Effector CD4-positive, alpha-beta T cell (primary cell): ENCODE data around the gene KIAA1614.

Experiments used
- DNase-seq: peaks from one replicate; pipeline ENCODE4 v3.0.0-alpha.2; 2020

Gene KIAA1614

DNA sequence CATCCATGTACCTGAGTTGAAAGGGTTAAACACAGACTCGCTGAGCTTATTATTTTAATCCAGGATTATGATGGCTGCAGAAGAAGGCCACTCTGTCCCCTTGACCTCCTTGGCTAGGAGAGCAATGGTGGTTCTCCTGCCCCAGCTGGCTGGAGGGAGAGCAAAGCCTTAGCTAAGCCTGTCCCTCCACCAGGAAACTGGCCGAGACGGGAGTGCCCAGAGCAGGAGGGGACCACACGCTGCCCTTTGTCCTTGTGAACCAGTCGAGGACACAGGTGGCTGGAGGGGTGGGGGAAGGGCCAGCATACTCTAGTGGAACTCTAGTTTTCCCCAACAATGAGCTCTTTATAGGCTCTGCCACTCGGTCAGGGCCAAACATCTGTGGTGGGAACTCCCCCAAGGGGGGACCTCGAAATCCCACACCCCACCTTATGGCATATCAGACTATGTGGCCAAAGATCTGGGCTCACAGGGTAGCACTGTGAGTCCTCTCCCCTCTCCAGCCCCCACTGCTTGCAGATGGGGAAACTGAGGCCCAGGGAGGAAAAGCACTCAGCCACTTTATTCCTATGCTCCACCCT, 12.9 kb downstream of the KIAA1614 start:
- no peak for DNase-seq

DNA sequence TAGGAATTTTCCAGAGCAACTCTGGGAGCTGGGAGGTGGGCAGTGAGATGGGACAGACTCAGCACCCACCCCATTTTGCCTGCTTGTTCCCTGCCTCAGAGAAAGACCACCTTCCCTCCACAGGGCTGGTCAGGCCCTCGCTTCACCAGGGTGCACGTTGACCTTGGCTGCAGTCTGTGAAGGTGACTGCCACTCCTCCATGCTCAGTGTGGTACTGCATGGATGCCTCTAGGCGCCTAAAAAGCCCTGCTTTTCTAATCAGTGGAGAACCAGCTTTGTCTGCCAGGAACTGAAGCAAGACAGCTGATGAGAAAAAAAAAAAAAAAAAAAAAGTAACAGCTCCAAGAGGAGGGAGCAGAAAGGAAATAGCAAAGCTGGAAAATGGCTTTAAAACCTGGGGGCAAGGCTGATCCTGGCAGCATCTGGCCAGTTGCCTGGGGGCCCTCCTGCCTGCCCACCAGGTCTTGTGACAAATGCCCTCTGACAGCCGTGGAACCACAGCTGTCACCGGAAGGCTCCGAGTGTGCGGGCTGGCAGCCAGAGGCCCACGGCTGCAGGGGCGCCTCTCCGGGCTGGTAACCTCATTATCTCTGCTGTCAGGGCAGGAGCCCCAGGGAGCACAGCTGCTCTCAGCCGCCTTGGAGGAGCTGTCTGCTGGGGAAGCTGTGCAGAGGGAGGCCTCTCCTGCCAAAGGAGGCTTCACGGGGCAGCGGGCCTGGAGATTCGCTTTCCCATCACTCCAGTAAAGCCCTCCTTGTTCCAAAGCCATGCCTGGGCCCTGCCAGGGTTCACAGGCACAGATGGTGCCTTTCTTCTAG, 13.7 kb downstream of the KIAA1614 start:
- DNase-seq, result no peak

DNA sequence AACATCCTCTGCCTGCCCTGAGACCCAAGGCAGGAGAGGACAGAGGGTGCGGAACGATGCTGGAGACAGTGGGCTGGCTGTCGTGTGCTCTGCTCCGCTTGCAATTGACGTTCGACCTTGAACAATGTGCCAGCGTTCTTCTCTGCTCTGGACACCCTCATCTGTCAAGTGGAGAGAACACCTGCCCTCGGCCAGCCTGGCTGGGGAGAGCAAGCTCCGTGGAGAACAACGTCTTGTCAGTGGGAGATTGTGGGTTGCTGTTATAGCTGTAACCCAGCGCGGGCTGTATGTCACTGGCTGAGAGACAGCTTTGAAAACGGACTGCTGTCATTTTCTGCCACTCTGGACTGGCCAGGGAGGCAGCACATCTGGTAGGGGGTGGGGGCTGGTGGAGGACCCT, 14.7 kb downstream of the KIAA1614 start:
- DNase-seq, result no peak

DNA sequence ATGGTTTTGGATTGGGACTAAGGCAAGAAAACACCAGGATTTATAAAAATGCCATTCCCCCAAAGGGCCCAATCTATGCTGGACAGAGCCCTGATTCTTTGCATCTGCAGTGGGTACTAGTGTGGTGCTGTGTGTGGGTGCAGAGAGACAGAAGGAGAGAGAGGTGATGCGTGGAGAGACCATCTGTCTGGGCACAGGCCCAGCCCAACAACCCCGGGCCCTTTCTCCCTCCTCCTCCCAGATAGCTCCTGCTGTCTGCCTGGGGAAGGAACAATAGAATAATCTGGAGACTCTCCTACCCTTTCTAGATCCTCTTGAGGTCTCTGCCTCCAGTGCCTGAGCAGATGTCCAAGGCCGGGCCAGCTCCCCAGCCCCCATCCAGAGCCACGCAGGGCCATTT, 15.1 kb downstream of the KIAA1614 start:
- no peak for DNase-seq

DNA sequence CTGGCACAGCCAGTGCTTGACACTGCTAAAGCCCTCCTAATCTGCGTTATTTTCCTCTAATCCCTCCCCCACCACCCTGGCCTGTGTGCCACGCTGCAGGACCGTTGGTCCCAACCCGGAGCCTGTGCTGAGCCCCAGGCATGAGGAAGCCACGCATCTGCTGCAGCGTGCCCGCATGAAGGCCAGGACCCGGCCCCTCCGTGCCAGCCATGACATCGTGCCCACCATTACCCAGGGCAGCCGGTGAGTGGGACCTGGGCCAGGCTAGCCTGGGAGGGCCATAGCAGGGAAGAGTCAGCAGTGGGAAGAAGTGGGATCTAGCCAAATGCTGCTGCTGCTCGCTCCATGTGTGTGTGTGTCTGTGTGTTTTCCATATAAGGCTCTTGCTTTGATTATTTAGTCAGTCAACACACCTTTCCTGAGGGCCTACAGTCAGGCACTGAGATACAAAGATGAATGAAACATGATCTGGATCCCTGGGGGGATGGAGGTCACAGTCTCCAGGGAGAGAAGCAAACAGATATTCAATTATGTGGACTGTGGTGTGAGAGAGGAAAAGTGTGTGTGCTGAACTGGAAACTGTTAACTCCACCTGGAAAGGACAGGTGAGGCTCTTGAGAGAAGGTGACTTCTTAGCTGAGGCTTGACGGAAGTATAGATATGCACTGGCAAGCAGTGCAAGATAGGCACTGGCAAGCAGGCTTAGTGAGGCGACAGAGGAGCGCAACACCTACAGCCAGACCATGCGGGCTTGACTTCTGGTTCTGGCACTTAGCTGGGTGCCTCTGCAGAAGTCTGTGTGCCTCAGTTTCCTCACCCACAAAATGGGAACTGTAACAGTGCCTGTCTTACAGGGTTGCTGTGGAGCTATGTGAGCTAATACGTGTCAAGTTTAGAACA, 15.9 kb downstream of the KIAA1614 start:
- DNase-seq, result no peak

DNA sequence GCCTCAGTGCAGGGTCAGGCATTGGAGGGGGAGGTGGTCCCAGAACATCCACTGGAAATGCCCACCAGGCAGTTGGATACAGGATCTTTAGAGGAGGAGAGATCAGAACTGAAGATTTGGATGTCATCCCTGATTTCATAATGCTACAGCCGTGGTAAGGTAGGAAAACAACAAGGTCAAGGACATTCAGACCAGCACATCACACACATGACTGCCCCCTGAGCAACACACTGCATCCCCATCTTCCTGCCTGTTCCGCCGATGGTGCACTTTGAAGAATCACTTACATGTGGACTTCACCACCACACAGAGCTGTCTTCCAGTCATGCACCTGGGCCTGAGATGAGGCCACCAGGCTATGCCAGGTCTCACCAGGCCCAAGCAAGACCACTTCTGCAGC, 16.7 kb downstream of the KIAA1614 start:
- no peak for DNase-seq

DNA sequence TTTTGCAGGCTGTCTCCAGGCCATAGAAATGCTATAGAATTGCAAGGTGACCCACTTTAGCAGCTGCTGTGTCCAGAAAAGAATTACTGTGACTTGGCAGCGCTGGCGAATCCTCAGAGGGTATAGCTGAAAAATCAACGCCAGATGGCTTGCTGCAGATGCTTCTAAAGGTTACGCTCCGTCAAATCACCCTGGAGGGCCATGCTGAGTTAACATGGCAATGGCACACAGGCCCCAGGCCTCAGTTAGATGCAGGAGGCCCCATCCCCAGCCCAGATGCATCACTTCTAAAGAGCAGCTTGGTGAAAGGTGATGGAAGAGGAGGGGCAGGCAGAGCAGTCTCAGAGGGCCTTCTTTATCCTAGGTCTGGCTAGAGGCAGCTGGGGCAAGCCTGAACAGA, 18.0 kb downstream of the KIAA1614 start:
- no peak for DNase-seq

DNA sequence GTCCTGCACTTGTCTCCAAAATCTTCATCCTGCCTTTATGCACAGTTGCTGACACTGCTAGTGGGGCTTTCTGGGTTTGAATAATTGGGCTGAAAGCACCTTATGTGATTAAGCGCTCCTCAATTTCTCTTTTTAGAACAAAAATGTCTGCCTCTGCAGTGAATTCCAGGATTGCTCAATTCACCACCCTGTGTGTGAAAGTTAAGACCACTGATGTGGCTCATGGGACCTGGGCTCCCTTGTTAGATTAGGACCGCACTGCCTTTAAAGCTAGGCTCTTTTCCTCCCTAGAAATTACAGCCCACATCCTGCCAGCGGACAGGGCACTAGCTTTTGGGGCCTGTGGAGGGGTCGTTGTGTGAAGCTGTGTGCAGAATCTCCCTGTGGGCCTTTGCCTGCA, 18.8 kb downstream of the KIAA1614 start:
- DNase-seq, result no peak

DNA sequence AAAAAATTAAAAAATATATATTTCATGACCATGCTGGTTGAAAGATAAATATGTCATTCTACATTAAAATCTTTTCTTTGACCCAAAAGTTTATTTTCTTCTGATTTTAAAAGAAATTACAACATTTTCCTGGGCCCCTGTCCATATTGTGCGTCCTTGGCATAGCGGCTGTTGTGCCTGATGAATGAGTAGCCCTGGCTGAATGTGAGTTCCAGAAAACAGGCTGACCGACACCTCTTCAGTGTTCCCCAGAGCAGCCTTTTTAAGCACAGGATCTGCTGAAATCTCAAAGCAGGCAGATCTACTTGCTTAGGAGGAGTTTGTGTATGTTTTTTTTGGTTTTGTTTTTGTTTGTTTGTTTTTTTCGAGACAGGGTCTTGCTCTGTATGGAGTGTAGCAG, 19.7 kb downstream of the KIAA1614 start:
- DNase-seq, result no peak

DNA sequence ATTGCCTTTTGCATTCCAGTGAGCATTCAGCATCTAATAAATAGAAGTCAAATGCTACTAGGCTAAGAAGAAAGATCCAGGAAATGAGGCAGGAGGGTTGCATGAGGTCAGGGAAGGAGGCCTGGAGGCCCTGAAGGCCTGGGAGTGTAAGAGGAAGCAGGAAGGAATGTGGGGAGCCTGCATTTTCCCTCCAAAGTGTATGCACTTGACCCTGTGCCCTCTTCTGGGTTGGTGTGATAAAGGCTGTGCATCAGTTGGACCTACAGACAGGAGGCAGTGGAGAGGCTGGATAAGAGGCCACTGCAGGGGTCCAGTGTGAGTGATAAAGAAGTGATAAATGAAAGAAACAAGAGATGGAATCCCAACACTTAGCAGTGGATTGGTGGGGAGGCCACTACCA, 20.4 kb downstream of the KIAA1614 start:
- no peak for DNase-seq

DNA sequence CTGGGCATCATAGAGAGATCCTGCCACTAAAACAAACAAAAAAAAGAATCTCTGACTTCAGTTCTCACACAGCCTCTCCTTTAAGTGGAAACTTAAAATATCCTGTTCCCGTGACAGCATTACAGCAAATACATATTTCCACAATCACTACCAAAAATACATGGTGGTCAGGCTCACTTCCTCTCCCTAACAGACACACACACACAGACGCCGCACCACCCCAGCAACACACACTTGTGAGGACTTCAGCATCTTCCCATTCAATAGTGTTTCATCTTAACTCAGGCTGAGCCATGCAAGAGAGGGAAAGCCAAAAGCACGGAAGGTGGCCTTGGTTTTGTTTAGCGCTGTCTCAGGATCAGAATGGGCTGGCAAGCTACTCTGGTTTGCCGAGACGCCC, 21.9 kb downstream of the KIAA1614 start:
- DNase-seq, result no peak

DNA sequence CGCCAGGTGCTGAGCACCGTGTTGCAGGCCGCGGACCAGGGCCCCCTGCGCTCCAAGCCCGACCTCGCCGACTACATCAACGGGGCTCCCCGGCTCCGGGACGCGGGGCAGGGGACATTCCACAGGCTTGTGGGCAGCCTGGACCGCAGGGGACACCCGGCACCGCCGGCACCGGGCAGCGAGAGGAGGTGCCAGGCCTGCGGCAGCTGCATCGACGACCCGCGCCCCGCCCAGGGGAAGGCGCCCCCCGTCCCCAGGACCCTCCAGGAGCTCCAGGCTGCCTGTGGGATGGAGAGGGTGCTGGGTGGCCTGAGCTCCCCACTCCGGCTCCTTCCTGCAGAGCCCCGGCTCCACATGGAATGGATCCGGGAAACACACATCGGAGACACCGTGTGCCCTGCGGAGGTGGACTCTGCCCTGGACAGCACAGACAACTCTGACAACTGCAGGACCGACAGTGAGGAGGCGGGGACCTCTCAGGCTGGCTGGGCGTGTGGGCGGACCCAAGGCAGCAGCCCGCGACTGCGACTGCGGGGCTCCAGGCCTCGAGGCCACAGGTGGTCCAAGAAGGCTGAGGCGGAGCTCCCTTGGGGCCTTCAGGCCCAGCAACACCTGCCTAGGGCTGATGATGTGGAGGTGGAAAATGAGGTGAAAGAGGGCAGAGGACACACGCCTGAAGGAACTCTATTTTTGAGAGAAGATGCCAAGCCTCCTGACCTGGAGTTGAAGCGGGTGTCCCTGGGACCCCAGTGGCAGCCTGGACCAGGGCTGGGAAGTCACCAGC, 22.8 kb downstream of the KIAA1614 start:
- DNase-seq, result no peak

DNA sequence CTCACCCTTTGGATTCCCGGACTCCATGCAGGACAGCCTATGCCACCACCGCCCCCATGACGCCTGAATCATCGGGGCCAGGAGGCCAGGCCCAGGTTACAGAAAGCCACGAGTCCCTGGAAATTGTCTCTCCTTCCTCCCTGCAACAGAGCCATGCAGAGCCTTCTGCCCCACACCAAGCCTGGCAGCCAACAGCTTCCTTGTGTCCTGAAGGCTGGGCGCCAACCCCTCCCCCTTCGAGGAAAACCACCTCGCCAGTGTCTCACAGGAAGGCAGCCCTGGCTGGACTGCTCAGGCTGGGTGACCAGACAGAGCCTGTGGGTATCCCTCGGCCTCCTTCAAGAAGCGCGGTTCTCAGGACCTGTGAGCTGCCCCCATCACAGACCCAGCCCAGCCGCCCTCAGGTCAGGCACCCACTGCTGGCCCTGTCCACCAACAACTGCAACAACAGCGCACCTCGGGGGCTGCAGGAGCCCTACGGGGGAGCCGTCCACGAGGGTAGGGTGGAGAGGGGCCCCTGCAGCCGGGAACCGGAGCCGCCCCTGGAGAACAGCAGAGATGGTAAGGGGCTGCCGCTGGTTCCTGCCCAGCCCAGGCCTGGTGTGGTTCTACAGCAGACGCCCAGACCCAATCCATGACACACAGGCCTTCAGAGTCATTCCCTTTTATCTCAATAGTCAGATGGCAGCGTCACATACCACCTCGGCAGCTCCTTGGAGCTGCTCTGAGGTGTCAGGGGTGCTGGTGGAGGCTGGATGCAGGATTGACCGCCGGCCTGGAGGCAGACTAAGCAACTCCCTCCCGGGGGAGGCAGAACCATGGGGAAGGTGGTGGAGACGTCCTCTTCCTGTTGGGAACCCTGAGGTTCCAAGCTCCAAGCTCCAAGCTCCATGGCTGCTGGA, 23.7 kb downstream of the KIAA1614 start:
- no peak for DNase-seq

DNA sequence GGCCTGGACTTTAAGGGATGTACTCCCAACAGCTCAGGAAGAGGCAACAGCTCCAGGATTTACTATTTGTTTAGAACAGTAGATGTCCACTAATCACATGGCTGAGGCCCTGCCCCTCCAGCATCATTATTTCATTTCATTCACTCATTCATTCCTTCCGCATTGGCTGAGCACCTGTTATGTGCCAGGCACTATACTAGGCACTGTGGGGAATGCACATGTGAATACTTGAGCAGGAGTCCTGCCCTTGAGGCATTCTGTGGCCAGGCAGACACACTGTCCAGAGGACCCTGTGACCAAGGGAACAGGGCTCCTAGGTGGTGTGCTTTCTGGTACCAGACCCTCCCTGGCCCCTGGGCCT, 24.3 kb downstream of the KIAA1614 start:
- DNase-seq, result no peak

DNA sequence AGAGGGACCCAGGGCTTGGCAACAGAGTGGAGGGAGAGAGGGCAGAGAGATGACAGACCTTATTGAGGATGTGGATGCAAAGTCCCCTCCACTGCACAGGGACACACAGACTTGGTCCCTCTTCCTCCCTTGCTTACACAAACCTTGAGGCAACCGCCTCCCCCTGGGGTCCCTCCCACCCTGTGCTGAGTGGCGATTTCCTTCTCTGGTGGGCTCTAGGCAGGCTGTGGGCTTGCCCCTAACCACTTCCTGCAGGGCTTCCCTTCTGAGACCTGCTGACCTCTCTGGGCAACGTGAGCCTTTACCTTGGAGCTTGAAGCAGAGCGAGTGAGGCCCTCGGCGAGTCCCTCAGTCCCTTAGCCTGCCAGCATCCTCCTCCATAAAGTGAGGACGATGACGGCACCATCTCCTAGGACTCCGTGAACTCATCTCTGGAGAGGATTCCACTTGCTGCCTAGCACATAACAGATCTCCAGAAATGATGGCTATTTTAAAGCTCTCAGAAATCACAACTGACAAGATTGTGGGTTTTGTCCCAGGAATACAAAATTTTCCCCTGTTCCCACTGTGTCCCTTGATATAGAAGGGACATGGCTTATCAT, 25.0 kb downstream of the KIAA1614 start:
- DNase-seq, result no peak

DNA sequence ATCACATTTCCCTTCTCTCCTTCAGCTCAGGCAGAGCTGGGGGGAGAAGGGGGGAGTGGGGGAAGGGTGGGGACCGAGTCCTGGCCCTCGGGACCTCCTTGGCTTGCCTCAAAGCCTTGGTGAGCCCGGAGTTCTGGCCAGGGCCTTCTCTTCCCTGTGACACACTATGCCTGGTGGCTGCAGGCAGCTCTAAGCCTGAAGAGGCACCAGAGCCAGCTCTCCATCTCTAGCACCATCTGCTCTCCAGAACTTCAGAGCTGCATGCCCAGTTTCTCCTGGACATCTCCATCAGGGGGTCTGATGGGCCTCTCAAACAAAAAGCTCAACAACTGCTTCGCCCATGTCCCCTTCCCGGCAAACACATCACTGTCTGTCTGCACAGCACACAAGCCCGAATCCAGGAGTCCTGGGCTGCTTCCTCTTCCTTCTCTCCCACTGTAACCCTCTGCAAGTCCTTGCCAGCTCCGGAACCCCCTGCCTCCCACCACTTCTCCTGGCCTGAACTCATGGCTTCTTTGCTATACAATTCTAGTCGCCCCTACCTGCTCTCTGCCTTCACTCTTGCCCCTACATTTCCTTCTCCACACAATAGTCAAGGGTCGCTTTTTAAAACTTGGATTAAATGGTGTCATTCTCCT, 26.5 kb downstream of the KIAA1614 start:
- no peak for DNase-seq

DNA sequence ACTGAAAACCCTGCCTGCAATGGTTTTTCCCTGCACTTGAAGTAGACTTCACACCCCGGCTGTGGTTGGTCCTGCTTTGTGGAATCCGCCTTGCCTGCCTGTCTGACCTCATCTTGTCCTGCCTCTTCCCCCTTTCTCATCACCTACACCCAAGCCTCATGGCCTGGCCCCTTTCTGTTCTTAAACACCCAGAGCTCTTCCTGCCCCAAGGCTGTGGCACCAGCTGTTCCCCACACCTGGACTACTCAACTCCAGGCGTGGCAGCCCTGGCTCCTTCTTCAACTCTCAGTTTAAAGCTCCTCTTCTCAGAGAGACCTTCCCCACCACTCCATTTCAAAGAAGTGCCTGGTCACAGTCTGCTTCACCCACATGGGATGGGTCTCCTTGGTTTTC, 27.0 kb downstream of the KIAA1614 start:
- DNase-seq, result no peak

DNA sequence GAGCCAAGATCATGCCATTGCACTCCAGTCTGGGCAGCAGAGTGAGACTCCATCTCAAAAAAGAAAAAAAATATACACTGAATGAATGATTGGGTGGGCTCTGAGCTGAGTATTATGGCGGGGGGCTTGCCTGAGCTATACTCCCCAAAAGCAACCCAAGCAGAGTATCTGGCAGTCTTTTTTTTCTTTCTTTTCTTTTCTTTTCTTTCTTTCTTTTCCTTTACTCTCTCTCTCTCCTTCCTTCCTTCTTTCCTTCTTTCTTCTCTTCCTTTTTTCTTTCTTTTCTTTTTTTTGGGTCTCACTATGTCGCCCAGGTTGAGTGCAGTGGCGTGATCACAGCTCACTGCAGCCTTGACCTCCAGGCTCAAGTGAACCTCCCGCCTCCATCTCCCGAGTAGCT, 27.7 kb downstream of the KIAA1614 start:
- DNase-seq, result no peak

DNA sequence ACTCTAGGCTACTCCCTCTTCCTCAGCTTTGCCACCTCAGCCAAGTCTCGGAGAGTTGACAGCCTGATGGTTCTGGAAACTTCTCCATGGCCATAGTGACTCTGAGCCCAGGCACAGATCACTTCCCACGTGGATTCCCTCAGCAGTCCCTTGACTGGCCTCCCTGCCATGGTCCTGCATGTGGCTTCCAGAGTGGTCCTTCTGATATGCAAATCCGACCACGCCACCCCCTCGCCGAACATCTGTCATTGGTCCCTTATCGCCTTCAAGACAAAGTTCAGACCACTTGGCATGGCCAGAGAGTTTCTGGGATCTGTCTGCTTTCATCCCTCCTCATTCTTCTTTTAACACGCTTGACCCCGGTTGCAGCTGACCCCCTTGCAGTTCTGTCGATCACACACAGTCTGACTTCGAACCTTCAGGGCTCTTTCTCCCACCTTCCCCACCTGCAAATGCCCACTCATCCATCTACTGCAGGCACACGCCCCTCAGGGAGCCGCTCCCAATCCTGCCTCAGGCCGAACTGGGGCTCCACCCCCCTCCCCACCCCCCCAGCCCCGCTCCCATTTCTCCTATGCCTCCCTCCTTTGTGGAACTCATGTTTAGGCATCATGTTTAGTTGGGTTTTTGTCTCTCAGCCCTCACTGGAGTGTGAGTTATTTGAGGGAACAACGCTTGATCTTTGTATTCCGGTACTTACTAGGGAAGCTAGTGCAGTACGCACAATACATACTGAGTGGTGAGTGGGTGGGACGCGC, 29.0 kb downstream of the KIAA1614 start:
- no peak for DNase-seq

DNA sequence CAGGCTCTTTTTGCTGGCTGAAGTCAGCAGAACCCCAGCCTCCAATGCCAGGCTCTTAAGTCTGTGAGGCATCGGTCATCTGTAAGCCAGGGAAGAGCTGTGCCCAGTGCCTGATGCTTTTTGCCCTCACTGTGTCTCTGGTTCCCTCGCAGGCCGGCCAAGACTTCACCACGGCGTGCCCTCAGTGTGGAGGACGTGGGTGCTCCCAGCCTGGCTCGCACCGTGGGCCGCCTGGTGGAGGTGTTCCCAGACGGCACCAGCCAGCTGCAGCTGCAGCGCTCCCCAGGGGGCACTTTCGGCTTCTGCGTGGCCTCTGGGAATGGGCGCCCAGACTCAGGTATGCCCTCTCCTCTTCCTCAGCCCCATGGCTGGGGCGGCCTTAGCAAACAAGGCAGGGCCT, 32.5 kb downstream of the KIAA1614 start:
- DNase-seq, result no peak
